ENCODE results near the gene ANTXRL. TPM values are rescaled to one million over a fixed set of nuclear protein-coding genes. Genes with fewer than 3 reads are reported as not detected.

Gene ANTXRL
- total RNA-seq, 2 donors from 2014 or later = not detected

- no peak for DNase-seq
Measured at GRCh38 chr10:46321770-46322169, 35.0 kb downstream of the ANTXRL start.

GRCh38 chr10:46323176-46323575 is 36.4 kb downstream of the ANTXRL start:
- Histone ChIP-seq H3K27ac (no peak overlapping the region), H3K36me3 (no peaks in the 10 kb centered on the region), H3K9me3 (no peaks in the 10 kb centered on the region), H3K4me1 (no peaks in the 10 kb centered on the region), H3K27me3 (no peaks in the 10 kb centered on the region), H3K4me3 (no peak overlapping the region), H3K9ac (ENCODE audit: low read depth in 2 of 2, low read length in 2 of 2) (no peak overlapping the region)
- no peak for TF ChIP-seq CTCF (IDR thresholded peaks at IDR 0.05)
- intact Hi-C loops (cut with DNase I) = no loop called here
- no peak for DNase-seq

More at GRCh38 chr10:46321770-46322169, 35.0 kb downstream of the ANTXRL start:
- intact Hi-C loops (cut with DNase I) = no loop called here
- Histone ChIP-seq H3K4me1 (no peaks in the 10 kb centered on the region), H3K4me3 (no peak overlapping the region), H3K27ac (no peak overlapping the region), H3K36me3 (no peaks in the 10 kb centered on the region), H3K9ac (ENCODE audit: low read depth in 2 of 2, low read length in 2 of 2) (no peak overlapping the region), H3K27me3 (no peaks in the 10 kb centered on the region), H3K9me3 (no peaks in the 10 kb centered on the region)
- no peak for TF ChIP-seq CTCF (IDR thresholded peaks at IDR 0.05)

GRCh38 chr10:46325021-46325420 is 38.2 kb downstream of the ANTXRL start:
- no peak for DNase-seq
- TF ChIP-seq CTCF (IDR thresholded peaks at IDR 0.05) = no peak

GRCh38 chr10:46326066-46326465 is 39.3 kb downstream of the ANTXRL start:
- no peak overlapping the region for H3K27ac ChIP-seq
- TF ChIP-seq CTCF (IDR thresholded peaks at IDR 0.05) = no peak
- no peaks in the 10 kb centered on the region for H3K9me3 ChIP-seq
- H3K36me3 ChIP-seq = no peaks in the 10 kb centered on the region
- no peak overlapping the region for H3K9ac ChIP-seq (ENCODE audit: low read depth in 2 of 2, low read length in 2 of 2)
- no peak for DNase-seq
- no peaks in the 10 kb centered on the region for H3K4me1 ChIP-seq
- intact Hi-C loops (cut with DNase I) = no loop called here
- H3K4me3 ChIP-seq = no peak overlapping the region
- H3K27me3 ChIP-seq = no peaks in the 10 kb centered on the region

More at GRCh38 chr10:46325021-46325420, 38.2 kb downstream of the ANTXRL start:
- no peaks in the 10 kb centered on the region for H3K9me3 ChIP-seq
- H3K4me1 ChIP-seq = no peaks in the 10 kb centered on the region
- H3K36me3 ChIP-seq = no peaks in the 10 kb centered on the region
- no peak overlapping the region for H3K4me3 ChIP-seq
- H3K27me3 ChIP-seq = no peaks in the 10 kb centered on the region
- no peak overlapping the region for H3K27ac ChIP-seq
- no peak overlapping the region for H3K9ac ChIP-seq (ENCODE audit: low read depth in 2 of 2, low read length in 2 of 2)
- intact Hi-C loops (cut with DNase I) = no loop called here

- Histone ChIP-seq H3K9me3 (no peaks in the 10 kb centered on the region), H3K4me3 (no peak overlapping the region), H3K27me3 (no peaks in the 10 kb centered on the region), H3K4me1 (no peaks in the 10 kb centered on the region), H3K9ac (ENCODE audit: low read depth in 2 of 2, low read length in 2 of 2) (no peak overlapping the region), H3K27ac (no peak overlapping the region), H3K36me3 (no peaks in the 10 kb centered on the region)
- TF ChIP-seq CTCF (IDR thresholded peaks at IDR 0.05) = no peak
- no peak for DNase-seq
- intact Hi-C loops (cut with DNase I) = no loop called here
Measured at GRCh38 chr10:46326971-46327370, 40.2 kb downstream of the ANTXRL start.

GRCh38 chr10:46327685-46328084 is 40.9 kb downstream of the ANTXRL start:
- DNase-seq = no peak
- intact Hi-C loops (cut with DNase I) = no loop called here

More at GRCh38 chr10:46327685-46328084, 40.9 kb downstream of the ANTXRL start:
- H3K4me3 ChIP-seq = no peak overlapping the region
- H3K36me3 ChIP-seq = no peaks in the 10 kb centered on the region
- H3K27me3 ChIP-seq = no peaks in the 10 kb centered on the region
- no peak overlapping the region for H3K27ac ChIP-seq
- no peaks in the 10 kb centered on the region for H3K9me3 ChIP-seq
- H3K4me1 ChIP-seq = no peaks in the 10 kb centered on the region
- no peak for TF ChIP-seq CTCF (IDR thresholded peaks at IDR 0.05)
- H3K9ac ChIP-seq (ENCODE audit: low read depth in 2 of 2, low read length in 2 of 2) = no peak overlapping the region
